Measurements from ENCODE around the gene CYS1.

GRCh38 chr2:10086950-10087349 is 6.7 kb upstream of the CYS1 start:
- TF ChIP-seq CTCF (conservative IDR thresholded peaks at IDR 0.05 in 1 of 2, IDR thresholded peaks at IDR 0.05 in 1 of 2; ENCODE audit: extremely low read depth in 1 of 2, insufficient read depth in 1 of 2, low read depth in 1 of 2, low read length in 2 of 2) (no peak), EZH2 (IDR thresholded peaks at IDR 0.05; ENCODE audit: borderline replicate concordance, low read length) (no peak)
